ENCODE results near the gene RARS2.

RARS2 gene

DNA sequence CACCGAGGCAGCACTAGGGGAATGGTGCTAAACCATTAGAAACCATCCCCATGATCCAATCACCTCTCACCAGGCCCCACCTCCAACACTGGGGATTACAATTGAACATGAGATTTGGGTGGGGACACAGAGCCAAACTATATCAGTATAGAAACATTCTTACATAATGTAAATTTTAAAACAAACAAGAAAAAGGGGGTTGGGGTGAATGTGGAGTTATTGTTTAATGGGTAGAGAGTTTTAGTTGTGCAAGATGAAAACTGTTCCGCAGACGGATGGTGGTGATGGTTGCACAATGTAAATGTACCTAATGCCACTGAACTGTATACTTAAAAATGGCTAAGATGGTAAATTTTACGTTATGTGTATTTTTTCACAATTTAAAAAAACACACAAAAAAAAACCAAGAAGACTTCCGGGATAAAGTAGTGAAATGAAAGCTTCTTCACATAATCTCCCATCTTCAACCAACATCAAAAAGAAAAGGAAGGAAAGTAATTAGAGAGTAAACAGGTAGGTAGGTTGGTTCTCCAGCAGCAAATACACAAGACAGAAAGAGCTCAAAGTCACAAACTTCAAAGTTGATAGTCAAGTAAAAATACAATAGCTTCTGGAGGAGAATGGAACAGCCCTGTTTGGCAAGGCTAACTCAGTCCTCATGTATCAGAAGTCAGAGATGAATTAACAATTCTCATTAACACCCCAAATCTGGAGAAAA lies 16.3 kb downstream of the RARS2 start:
- DNase-seq = no peak

DNA sequence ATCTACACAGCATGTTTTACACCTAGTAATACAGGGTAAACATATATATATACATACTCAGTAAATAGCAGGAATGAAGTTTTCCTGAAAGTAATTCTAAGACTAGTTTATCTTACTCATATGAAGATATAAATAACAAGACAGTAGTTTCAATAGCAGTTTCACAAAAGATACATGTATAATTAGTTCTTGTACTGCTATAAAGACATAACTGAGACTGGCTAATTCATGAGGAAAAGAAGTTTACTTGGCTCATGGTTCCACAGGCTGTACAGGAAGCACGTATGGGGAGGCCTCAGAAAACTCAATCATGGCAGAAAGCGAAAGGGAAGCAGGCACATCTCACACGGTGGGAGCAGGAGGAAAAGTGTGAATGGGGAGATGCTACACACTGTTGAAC lies 16.9 kb downstream of the RARS2 start:
- no peak for DNase-seq

GRCh38 chr6:87572021-87572420 lies 17.8 kb downstream of the RARS2 start:
- DNase-seq = no peak

GRCh38 chr6:87561017-87561416 lies 28.8 kb downstream of the RARS2 start:
- no peak for DNase-seq

DNA sequence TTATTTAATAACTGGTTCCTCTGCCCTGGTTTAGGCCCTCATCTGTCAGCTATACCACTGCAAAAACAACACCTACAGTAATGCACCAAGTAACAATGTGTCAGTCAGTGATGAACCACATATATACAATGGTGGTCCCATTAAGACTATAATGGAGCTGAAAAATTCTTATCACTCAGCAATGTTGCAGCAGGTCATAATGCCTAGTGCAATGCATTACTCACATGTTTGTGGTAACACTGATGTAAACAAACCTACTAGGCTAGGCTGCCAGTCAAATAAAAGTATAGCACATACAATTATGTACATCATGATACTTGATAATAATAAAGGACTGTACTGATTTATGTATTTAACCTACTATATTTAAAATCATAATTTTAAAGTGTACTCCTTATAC lies 31.3 kb downstream of the RARS2 start:
- DNase-seq = no peak

DNA sequence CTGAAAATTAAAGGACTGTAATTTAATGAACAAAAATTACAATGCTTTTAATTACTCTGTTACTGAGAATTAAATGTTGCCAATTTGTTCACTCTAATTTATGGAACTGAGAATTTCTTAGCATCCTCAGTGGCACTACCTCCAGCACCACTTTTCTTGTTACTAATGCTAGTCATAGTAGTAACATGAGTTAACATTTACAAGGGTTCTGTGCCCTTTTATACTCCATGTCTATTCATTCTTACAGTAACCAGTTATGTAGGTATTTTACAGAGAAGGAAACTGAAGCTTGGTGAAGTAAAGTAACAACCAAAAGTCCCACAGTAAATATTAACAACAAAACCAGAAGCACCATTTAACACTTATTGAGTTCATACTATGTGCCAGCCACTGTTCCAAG lies 34.3 kb downstream of the RARS2 start:
- DNase-seq = no peak

- no peak for DNase-seq
These were observed 36.5 kb downstream of the RARS2 start for GRCh38 chr6:87553159-87553765.

- no peak for DNase-seq
These were observed 38.0 kb downstream of the RARS2 start for GRCh38 chr6:87551799-87552198.

DNA sequence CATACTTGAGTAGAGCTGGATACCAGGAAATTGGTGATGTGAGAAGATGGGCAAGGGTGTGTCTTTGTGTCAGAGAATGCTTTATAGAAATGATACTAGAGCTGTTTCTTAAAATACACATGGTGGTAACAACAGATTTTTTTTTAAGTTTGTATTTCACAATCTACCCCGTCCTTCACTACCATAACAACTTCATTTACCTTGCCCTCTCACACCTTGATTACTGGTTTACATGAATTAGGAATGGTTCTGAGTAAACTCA lies 45.4 kb downstream of the RARS2 start:
- no peak for DNase-seq

GRCh38 chr6:87543696-87544473 lies 45.9 kb downstream of the RARS2 start:
- DNase-seq = no peak

DNA sequence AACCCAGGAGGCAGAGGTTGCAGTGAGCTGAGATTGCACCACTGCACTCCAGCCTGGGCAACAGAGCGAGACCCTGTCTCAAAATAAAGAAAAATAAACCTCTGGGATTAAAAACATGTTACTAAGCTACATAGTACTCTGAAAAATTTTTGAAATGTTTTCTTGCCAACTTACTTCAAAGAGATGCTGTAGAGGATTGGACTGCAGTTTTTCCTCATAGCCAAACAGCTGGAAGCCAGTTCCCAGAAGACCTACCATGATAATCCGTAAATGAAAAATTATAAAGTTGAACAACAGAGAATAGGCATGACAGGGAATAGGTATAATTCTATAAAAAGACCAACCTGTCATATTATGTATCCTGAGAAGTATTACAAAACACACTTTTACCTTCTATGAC lies 48.0 kb downstream of the RARS2 start:
- no peak for DNase-seq

DNA sequence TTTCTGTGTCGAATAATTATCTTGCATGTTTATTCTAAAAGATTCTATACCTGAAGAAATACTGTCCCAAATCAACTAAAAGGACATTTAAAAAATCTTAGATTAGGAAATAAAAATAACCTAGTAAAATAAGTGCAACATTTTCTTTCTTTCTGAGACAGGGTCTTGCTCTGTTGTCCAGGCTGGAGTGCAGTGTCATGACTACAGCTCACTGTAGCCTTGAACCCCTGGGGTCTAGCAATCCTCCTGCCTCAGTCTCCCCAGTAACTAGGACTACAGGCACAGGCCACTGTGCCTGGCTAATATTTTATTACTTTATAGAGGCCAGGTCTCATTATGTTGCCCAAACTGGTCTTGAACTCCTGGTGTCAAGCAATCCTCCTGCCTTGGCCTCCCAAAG lies 48.7 kb downstream of the RARS2 start:
- no peak for DNase-seq

DNA sequence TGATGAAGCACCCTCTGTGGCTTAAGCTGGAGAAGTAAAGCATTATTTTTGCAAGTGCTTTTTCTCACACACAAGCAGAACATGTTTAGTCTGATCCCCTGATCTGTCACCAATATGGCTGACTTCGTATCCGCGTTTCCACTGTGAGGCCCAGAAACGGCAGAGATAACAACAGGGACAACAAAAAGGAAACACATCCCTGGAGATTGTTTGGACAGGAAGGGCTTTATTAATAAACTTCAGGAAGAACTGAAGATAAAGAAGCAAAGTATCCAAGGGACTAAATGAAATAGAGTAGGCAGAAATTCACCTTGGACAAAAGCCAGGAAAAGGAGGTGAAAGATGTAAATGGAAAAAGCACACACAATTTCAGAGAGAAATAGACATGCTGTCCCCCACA lies 49.2 kb downstream of the RARS2 start:
- no peak for DNase-seq

GRCh38 chr6:87539554-87539953 lies 50.2 kb downstream of the RARS2 start:
- no peak for DNase-seq

GRCh38 chr6:87538510-87539260 lies 51.1 kb downstream of the RARS2 start:
- no peak for DNase-seq

DNA sequence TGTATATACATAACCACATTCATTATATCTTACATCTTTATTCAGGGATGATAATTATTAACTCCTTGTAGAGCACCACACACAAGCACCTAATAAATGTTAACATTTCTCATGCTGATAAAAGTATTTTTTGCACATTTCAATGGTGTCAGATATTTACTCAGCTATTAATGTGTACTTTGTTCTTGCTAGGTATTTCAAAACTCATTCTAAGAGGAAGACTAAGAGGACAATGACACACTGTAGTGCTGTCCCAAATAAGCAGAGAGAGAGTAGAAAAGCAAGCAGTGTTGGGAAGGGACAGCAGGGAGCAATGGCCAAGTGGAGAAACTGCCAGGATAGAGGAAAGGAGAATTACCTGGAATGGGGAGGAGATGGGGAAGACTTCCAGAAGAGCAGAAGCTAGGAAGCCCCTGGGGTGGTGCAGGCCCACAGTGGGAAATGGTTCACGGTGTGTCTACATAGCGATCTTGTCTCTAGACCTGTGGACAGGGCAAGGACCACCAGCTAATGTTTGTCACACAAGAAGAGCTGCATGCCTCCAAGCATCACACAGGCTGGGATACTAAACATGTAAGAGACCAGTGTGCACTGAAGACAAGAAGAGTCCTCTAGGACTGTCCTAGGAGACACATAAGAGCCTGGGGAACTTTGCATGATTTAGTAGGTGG lies 55.3 kb downstream of the RARS2 start:
- DNase-seq = no peak

DNA sequence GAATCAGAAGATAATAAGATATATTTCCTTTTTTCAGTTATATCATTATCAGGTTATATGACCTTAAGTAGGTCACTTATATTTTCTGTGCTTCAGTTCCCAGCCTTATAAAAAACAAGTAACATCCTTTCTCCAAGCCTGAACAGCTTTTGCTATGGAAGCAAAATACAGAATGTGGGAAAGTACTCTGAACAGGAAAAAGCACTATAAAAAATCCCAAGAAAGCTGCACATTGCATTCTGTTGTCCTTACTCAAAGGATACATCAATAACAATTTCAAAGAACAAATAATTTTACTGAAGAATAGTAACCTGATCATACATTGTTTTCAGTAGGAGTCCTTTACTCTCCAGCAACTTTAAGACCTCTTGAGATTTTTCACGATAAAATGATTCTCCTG lies 60.6 kb downstream of the RARS2 start:
- no peak for DNase-seq

- no peak for DNase-seq
These were observed 67.1 kb downstream of the RARS2 start for GRCh38 chr6:87522686-87523085.

- no peak for DNase-seq
These were observed 71.3 kb downstream of the RARS2 start for GRCh38 chr6:87518453-87518852.

DNA sequence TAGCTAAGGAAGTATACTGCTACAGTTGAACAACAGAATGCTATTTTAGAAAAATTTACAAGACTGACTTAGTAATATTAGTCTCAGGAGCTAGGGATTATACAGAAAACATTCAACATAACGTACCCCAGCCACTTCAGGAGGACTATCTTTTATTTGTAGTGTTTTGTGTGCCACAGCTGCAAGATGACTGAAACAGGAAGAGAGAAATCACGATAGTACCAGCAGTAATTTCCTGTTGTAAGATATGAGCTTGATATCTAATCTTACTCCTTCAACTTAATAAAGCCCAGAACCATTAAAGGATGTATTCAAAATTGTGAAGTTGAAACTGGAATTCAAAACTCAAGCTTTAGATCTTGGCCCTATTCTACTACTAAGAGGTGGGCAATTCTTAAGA lies 75.0 kb downstream of the RARS2 start:
- no peak for DNase-seq

- no peak for DNase-seq
These were observed 85.3 kb downstream of the RARS2 start for GRCh38 chr6:87504441-87504840.

DNA sequence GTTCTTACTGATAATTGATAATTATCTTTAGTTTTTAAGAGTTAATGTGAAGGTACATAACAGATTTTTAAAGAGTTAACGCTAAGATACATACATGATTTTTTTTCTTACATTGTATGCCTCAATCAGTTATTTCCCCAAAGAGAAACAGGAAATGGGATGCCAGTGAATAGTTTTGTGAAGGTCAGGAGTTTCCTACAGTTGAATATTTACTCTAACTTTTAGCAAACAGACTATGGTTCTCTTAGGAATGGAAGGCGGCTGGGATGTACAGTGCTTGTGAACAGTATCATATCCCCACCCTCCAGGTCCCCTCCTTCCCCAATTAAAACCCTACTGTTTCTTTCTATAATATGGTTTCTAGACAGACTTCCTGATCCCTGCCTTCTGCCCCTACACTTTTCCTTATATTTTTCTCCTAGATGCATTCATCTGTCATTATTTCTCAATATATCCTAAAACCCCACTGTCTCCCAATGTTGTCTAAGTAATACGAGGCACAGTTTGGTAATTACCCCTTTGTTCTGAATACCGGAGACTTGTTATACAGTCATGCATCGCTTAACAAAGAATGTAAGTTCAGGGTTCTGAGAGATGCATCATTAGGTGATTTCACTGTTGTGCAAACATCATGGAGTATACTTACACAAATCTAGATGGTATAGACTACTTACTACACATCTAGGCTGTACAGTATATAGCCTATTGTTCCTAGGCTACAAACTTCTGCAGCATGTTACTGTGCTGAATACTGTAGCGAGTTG lies 87.8 kb downstream of the RARS2 start:
- DNase-seq = no peak

Data from hippocampal formation (tissue), 2 donors.